Measurements from ENCODE around the gene ATP6V1G2.

DNA sequence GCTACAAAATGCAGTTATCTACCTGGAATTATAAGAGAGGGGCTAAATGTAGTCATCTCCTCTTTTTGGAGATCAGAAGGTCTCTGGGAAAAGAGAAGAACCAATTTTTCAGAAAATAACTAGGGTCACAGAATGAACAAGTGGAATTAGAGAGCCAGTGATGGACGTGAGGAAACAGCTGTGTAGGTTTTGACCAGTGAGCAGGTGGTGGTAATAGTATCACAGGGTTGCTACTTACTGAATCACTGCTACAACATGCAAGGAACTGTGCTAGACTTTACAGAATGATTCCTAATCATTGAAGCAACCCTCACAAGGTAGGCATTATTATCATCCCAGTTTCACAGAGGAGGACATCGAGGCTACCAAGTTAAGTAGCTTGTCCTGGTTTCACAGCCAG lies 1.7 kb downstream of the ATP6V1G2 start:
- TF ChIP-seq ZNF8 (CRISPR knock-in tag; IDR thresholded peaks at IDR 0.05): no peak
- TF ChIP-seq ZNF70 (CRISPR knock-in tag; IDR thresholded peaks at IDR 0.05): no peak
- TF ChIP-seq ZFP30 (CRISPR knock-in tag; IDR thresholded peaks at IDR 0.05): no peak
- no peak for TF ChIP-seq RARB (CRISPR knock-in tag; IDR thresholded peaks at IDR 0.05)
- TF ChIP-seq, protein P1, sequence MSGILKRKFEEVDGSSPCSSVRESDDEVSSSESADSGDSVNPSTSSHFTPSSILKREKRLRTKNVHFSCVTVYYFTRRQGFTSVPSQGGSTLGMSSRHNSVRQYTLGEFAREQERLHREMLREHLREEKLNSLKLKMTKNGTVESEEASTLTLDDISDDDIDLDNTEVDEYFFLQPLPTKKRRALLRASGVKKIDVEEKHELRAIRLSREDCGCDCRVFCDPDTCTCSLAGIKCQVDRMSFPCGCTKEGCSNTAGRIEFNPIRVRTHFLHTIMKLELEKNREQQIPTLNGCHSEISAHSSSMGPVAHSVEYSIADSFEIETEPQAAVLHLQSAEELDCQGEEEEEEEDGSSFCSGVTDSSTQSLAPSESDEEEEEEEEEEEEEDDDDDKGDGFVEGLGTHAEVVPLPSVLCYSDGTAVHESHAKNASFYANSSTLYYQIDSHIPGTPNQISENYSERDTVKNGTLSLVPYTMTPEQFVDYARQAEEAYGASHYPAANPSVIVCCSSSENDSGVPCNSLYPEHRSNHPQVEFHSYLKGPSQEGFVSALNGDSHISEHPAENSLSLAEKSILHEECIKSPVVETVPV (CRISPR knock-in tag; IDR thresholded peaks at IDR 0.05): no peak
- TF ChIP-seq ZFP3 (CRISPR knock-in tag; IDR thresholded peaks at IDR 0.05): no peak
- TF ChIP-seq, protein P2, sequence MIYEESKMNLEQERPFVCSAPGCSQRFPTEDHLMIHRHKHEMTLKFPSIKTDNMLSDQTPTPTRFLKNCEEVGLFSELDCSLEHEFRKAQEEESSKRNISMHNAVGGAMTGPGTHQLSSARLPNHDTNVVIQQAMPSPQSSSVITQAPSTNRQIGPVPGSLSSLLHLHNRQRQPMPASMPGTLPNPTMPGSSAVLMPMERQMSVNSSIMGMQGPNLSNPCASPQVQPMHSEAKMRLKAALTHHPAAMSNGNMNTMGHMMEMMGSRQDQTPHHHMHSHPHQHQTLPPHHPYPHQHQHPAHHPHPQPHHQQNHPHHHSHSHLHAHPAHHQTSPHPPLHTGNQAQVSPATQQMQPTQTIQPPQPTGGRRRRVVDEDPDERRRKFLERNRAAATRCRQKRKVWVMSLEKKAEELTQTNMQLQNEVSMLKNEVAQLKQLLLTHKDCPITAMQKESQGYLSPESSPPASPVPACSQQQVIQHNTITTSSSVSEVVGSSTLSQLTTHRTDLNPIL (CRISPR knock-in tag; IDR thresholded peaks at IDR 0.05; ENCODE audit: low read depth): no peak
- TF ChIP-seq, protein P3, sequence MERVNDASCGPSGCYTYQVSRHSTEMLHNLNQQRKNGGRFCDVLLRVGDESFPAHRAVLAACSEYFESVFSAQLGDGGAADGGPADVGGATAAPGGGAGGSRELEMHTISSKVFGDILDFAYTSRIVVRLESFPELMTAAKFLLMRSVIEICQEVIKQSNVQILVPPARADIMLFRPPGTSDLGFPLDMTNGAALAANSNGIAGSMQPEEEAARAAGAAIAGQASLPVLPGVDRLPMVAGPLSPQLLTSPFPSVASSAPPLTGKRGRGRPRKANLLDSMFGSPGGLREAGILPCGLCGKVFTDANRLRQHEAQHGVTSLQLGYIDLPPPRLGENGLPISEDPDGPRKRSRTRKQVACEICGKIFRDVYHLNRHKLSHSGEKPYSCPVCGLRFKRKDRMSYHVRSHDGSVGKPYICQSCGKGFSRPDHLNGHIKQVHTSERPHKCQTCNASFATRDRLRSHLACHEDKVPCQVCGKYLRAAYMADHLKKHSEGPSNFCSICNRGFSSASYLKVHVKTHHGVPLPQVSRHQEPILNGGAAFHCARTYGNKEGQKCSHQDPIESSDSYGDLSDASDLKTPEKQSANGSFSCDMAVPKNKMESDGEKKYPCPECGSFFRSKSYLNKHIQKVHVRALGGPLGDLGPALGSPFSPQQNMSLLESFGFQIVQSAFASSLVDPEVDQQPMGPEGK (CRISPR knock-in tag; IDR thresholded peaks at IDR 0.05; ENCODE audit: borderline replicate concordance): no peak
- TF ChIP-seq BACH2 (CRISPR knock-in tag; IDR thresholded peaks at IDR 0.05; ENCODE audit: borderline replicate concordance): no peak
- no peak for TF ChIP-seq ISL1 (CRISPR knock-in tag; IDR thresholded peaks at IDR 0.05)
- no peak for TF ChIP-seq OSR1 (CRISPR knock-in tag; IDR thresholded peaks at IDR 0.05)
- no peak for TF ChIP-seq GLIS3 (CRISPR knock-in tag; IDR thresholded peaks at IDR 0.05)
